ENCODE results near the gene FADS1. TPM values are rescaled to one million over a fixed set of nuclear protein-coding genes. Genes with fewer than 3 reads are reported as not detected.

Gene FADS1
- total RNA-seq, 2 experiments from 2014 or later, result 33.9 to 34.4 TPM

DNA sequence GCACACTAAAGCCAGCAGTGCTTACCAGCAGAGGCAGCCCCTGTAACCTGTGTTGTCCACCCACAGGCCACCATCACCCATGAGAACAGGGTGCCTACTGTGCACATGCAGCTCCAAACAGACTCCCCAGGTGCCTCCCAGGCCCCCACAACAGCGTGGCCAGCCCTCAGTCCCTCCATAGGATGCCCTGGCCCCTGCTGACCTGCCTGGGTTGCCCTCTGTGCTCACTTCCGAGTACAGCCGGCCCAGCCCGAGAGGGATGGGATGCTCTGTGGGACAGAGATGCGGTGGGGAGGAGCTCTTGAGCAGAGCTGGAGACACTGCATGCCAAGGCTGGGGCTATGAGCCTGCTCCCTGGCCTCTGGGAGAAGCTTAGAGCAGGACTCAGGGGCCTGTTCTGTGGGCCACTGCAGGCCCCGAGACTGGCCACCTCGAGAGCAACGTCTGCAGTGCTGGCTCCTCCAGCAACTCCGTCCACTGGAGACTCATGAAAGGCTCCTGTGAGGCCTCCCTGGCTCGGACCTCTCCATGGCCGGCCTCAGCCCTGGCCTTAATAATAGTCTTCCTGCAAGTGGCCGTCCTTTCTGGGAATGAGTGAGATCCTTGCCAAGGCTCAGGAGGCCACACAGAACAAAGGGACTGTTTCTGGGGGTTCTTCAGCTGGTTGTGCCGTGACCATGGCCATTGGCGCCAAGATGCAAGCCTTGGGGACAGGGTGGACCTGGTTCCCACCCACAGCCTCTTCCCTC is 38.3 kb upstream of the FADS1 start:
- H3K9me3 Mint-ChIP-seq, result no peaks in the 10 kb centered on the region
- no peaks in the 10 kb centered on the region for H3K27me3 Mint-ChIP-seq
- no peak overlapping the region for H3K4me3 Mint-ChIP-seq
- ChIA-PET CTCF (interaction anchor here (1.0 kb wide), 1 partner anchor 227 kb away, joined by 4 read pairs; no protein-coding TSS in a partner anchor), POLR2A (interaction anchor here (0.6 kb wide), 1 partner anchor 9 kb away, joined by 3 read pairs; no protein-coding TSS in a partner anchor)
- peaks cover 14% of the 10 kb centered on the region for H3K36me3 Mint-ChIP-seq (ENCODE audit: low read depth)
- DNase-seq, result no peak
- TF ChIP-seq, protein P1, sequence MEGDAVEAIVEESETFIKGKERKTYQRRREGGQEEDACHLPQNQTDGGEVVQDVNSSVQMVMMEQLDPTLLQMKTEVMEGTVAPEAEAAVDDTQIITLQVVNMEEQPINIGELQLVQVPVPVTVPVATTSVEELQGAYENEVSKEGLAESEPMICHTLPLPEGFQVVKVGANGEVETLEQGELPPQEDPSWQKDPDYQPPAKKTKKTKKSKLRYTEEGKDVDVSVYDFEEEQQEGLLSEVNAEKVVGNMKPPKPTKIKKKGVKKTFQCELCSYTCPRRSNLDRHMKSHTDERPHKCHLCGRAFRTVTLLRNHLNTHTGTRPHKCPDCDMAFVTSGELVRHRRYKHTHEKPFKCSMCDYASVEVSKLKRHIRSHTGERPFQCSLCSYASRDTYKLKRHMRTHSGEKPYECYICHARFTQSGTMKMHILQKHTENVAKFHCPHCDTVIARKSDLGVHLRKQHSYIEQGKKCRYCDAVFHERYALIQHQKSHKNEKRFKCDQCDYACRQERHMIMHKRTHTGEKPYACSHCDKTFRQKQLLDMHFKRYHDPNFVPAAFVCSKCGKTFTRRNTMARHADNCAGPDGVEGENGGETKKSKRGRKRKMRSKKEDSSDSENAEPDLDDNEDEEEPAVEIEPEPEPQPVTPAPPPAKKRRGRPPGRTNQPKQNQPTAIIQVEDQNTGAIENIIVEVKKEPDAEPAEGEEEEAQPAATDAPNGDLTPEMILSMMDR (IDR thresholded peaks at IDR 0.05), result no peak
- ATAC-seq, result no peak
- intact Hi-C loops (cut with micrococcal nuclease), result no loop called here
- H3K4me1 Mint-ChIP-seq (ENCODE audit: low read depth), result no peaks in the 10 kb centered on the region
- H3K27ac Mint-ChIP-seq, result no peak overlapping the region

DNA sequence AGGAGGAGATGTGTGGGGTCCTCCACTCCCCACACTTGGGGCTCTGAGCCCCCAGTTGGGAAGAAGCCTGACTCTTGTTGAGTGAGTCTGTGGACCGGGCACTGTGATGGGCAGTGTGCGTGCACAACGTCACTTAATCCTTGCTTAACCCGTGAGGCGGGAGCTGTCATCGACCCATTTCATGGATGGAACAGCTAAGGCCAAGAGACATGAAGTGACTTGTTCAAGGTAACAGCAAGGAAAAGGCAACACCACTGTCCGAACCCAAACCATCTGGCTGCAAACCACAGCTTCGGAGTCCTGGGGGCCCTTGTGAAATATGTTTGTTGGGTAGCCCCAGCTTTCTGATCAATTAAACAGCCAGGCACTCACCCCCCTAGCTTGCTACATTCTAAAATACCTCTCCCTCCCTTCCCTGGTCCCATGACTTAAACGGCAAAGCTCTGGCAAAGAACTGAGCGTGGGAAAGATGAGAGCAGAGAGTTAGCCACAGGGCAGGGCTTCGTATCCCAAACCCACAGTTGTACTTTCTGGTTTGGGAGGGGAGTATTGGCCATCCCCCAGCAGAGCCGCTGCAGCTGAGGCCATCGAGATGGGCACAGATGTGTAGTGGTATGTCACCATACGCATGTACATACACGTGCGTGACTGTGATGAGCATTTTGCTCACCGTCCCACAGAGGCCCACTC is 37.5 kb upstream of the FADS1 start:
- DNase-seq (no peak), ATAC-seq (no peak)
- CTCF ChIA-PET, result interaction anchor here (1.0 kb wide), 1 partner anchor 228 kb away, joined by 4 read pairs; no protein-coding TSS in a partner anchor
- Mint-ChIP-seq H3K9me3 (no peaks in the 10 kb centered on the region), H3K36me3 (ENCODE audit: low read depth) (peaks cover 15% of the 10 kb centered on the region), H3K4me1 (ENCODE audit: low read depth) (no peaks in the 10 kb centered on the region), H3K27me3 (no peaks in the 10 kb centered on the region), H3K27ac (no peak overlapping the region), H3K4me3 (no peak overlapping the region)
- TF ChIP-seq, protein P1 (IDR thresholded peaks at IDR 0.05), result no peak
- intact Hi-C loops (cut with micrococcal nuclease), result no loop called here
- POLR2A ChIA-PET, result interaction anchor here (1.4 kb wide), 1 partner anchor 14 kb away, joined by 3 read pairs; no protein-coding TSS in a partner anchor

DNA sequence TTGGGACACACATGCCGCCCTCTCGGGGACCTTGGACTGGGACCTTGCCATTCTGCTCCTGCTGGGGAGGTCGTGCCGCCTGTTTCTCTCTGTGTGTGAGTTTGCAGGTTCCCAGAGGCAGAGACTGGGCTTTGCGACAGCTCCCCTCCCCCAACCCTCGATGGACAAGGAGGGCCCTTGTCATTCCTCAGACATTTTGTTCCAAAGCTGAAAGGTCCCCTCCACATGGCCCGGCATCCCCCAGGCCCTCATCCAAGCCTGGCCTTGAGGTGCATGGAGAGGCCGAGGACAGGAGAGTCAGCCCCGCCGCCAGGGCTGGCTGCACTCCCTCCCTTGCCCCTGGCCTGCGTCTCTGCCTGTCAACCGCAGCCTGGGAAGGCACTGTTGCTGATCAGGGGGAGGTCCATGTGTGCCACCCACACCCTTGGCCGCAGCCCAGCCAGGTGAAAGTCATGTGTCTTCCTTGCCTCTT is 36.9 kb upstream of the FADS1 start:
- ChIA-PET CTCF (interaction anchor here (1.0 kb wide), 1 partner anchor 228 kb away, joined by 4 read pairs; no protein-coding TSS in a partner anchor), POLR2A (interaction anchor here (1.4 kb wide), 1 partner anchor 13 kb away, joined by 3 read pairs; no protein-coding TSS in a partner anchor)
- ATAC-seq (no peak), DNase-seq (no peak)
- H3K27ac Mint-ChIP-seq, result no peak overlapping the region
- H3K9me3 Mint-ChIP-seq, result no peaks in the 10 kb centered on the region
- no peak overlapping the region for H3K4me3 Mint-ChIP-seq
- peaks cover 12% of the 10 kb centered on the region for H3K36me3 Mint-ChIP-seq (ENCODE audit: low read depth)
- TF ChIP-seq, protein P1 (IDR thresholded peaks at IDR 0.05), result no peak
- no peaks in the 10 kb centered on the region for H3K27me3 Mint-ChIP-seq
- H3K4me1 Mint-ChIP-seq (ENCODE audit: low read depth), result no peaks in the 10 kb centered on the region
- intact Hi-C loops (cut with micrococcal nuclease), result no loop called here

DNA sequence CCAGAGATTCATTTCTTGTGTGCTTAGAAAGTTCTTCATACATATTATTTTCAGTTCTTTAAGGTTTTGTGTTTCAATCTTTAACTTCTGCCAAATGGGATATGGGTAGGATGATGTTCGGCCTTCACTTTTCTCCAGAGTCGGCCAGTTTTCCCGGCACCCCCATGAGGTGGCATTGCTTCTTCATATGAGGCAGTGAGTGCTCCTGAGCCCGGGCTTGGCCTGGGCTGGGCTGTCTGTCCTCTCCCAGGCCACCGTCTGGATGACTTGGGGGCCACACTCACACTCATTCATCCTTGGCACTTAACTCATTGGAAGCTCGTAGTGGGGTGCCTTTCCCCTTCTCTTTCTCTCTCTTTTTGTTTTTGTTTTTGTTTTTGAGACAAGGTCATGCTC is 35.1 kb upstream of the FADS1 start:
- intact Hi-C loops (cut with micrococcal nuclease), result no loop called here
- Mint-ChIP-seq H3K4me3 (no peak overlapping the region), H3K27ac (no peak overlapping the region), H3K27me3 (no peaks in the 10 kb centered on the region), H3K36me3 (ENCODE audit: low read depth) (peaks cover 28% of the 10 kb centered on the region), H3K9me3 (no peaks in the 10 kb centered on the region), H3K4me1 (ENCODE audit: low read depth) (no peaks in the 10 kb centered on the region)
- no peak for ATAC-seq
- ChIA-PET CTCF (no interaction called here), POLR2A (no interaction called here)
- TF ChIP-seq, protein P1 (IDR thresholded peaks at IDR 0.05), result no peak
- no peak for DNase-seq

Data from activated CD8-positive, alpha-beta T cell treated with anti-CD3 and anti-CD28 coated beads for 36 hours (primary cell).